K562 (cell line): ENCODE results near the gene ADGRL3.

Experiments used
- BRD4 ChIP-seq: fragments of 200-600 bp; sonication (generic); IDR thresholded peaks from 2 replicates; pipeline ENCODE4 v1.6.1; 2017; ENCODE audit warnings: inconsistent platforms
- CEBPZ ChIP-seq: fragments of 150-350 bp; IDR thresholded peaks from 2 replicates; pipeline ENCODE4 v1.6.1; 2014; ENCODE audit warnings: low read depth, mild to moderate bottlenecking, low read length, borderline replicate concordance
- CTCF ChIP-seq, 3 experiments: IDR thresholded peaks in 2 of 3; conservative IDR thresholded peaks in 1 of 3; 2 replicates each; pipeline ENCODE4 v1.5.1; 2011 to 2012; ENCODE audit warnings: low read length in 3 of 3, mild to moderate bottlenecking in 3 of 3, control low read depth in 2 of 3, improper control_type of control experiment in 1 of 3, inconsistent platforms in 1 of 3, low read depth in 1 of 3, mixed read lengths in 1 of 3, moderate library complexity in 1 of 3; ENCODE audit not compliant: insufficient read depth in 2 of 3
- MAFG ChIP-seq: fragments of 450-650 bp; conservative IDR thresholded peaks from 2 replicates; pipeline ENCODE4 v1.6.1; 2016; ENCODE audit warnings: missing genetic modification characterization, missing compliant biosample characterization
- MEIS2 ChIP-seq: fragments of 450-650 bp; IDR thresholded peaks from 2 replicates; pipeline ENCODE4 v1.6.1; 2014; ENCODE audit warnings: mild to moderate bottlenecking; ENCODE audit not compliant: partially characterized antibody
- MXI1 ChIP-seq: IDR thresholded peaks from 2 replicates; pipeline ENCODE4 v1.6.1; 2011; ENCODE audit warnings: low read depth, mild to moderate bottlenecking, improper control_type of control experiment, low read length
- MYC ChIP-seq, 2 experiments: fragments of 250-450 bp in 1 of 2; sonication (Bioruptor Pico) in 1 of 2; IDR thresholded peaks; 2 replicates each; pipeline versions ENCODE4 v1.5.1 to v1.6.1; 2012 to 2021; ENCODE audit warnings: low read depth in 2 of 2, borderline replicate concordance in 1 of 2, improper control_type of control experiment in 1 of 2, low read length in 1 of 2, mild to moderate bottlenecking in 1 of 2, moderate library complexity in 1 of 2
- RFX5 ChIP-seq: IDR thresholded peaks from 2 replicates; pipeline ENCODE4 v1.6.1; 2011; ENCODE audit warnings: low read depth, mild to moderate bottlenecking, improper control_type of control experiment, low read length
- ZNF384 ChIP-seq: IDR thresholded peaks from 2 replicates; pipeline ENCODE4 v1.6.1; 2012; ENCODE audit warnings: low read depth, low read length, improper control_type of control experiment
- TF ChIP-seq, protein P1 (sequence below), 3 experiments: fragments of 200-800 bp in 1 of 3; fragments of 250-450 bp in 1 of 3; fragments of 450-650 bp in 1 of 3; sonication (Bioruptor Pico) in 1 of 3; sonication (Bioruptor generic) in 1 of 3; formaldehyde crosslinking in 1 of 3; IDR thresholded peaks; 2 replicates each; pipeline versions ENCODE4 v1.6.1 to v1.8.0; 2016 to 2022; ENCODE audit warnings: mild to moderate bottlenecking in 2 of 3, missing genetic modification characterization in 2 of 3, missing compliant biosample characterization in 1 of 3, moderate library complexity in 1 of 3

GRCh38 chr4:61864286-61864685, 664.2 kb downstream of the ADGRL3 start:
- no peak for TF ChIP-seq RFX5
- TF ChIP-seq, protein P1, sequence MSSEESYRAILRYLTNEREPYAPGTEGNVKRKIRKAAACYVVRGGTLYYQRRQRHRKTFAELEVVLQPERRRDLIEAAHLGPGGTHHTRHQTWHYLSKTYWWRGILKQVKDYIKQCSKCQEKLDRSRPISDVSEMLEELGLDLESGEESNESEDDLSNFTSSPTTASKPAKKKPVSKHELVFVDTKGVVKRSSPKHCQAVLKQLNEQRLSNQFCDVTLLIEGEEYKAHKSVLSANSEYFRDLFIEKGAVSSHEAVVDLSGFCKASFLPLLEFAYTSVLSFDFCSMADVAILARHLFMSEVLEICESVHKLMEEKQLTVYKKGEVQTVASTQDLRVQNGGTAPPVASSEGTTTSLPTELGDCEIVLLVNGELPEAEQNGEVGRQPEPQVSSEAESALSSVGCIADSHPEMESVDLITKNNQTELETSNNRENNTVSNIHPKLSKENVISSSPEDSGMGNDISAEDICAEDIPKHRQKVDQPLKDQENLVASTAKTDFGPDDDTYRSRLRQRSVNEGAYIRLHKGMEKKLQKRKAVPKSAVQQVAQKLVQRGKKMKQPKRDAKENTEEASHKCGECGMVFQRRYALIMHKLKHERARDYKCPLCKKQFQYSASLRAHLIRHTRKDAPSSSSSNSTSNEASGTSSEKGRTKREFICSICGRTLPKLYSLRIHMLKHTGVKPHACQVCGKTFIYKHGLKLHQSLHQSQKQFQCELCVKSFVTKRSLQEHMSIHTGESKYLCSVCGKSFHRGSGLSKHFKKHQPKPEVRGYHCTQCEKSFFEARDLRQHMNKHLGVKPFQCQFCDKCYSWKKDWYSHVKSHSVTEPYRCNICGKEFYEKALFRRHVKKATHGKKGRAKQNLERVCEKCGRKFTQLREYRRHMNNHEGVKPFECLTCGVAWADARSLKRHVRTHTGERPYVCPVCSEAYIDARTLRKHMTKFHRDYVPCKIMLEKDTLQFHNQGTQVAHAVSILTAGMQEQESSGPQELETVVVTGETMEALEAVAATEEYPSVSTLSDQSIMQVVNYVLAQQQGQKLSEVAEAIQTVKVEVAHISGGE (CRISPR knock-in tag; IDR thresholded peaks at IDR 0.05) = no peak
- TF ChIP-seq MEIS2 = no peak
- TF ChIP-seq BRD4 = no peak
- no peak for TF ChIP-seq CTCF (IDR thresholded peaks at IDR 0.05 in 2 of 3, conservative IDR thresholded peaks at IDR 0.05 in 1 of 3; ENCODE audit: insufficient read depth in 2 of 3, low read depth in 1 of 3, low read length in 3 of 3)
- no peak for TF ChIP-seq CEBPZ
- no peak for TF ChIP-seq MAFG (tag)
- no peak for TF ChIP-seq MYC (IDR thresholded peaks at IDR 0.05; ENCODE audit: low read depth, low read length)
- TF ChIP-seq MYC (CRISPR knock-in tag; IDR thresholded peaks at IDR 0.05; ENCODE audit: borderline replicate concordance, low read depth) = no peak
- no peak for TF ChIP-seq MXI1
- no peak for TF ChIP-seq ZNF384
